ENCODE data around the gene EIF4G3. TPM values are rescaled to one million over a fixed set of nuclear protein-coding genes. Genes with fewer than 3 reads are reported as not detected.

Gene EIF4G3
- total RNA-seq, 1 donor from 2014 or later = 97.4 TPM

DNA sequence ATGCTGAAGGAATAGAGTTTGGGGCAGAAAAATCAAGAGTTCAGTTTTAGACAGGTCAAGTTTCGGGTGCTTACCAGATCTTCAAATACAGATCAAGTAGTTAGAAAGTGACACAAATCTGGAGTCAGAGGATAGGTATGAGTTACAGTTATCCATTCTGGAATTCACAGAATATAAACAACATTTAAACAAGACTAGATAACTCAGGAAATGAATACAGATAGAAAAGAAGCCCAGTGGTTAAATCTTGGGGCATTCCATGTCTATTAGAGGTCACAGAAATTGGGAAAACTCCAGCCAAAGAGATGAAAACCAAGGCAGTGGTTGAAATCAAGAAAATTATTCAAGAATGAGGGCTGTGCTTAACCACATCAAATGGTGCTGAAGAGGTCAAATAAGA is 202.6 kb downstream of the EIF4G3 start:
- Mint-ChIP-seq H3K27ac (no peak overlapping the region), H3K36me3 (ENCODE audit: insufficient read depth) (peaks cover 13% of the 10 kb centered on the region), H3K27me3 (no peaks in the 10 kb centered on the region), H3K4me1 (ENCODE audit: low read depth) (no peaks in the 10 kb centered on the region), H3K4me3 (ENCODE audit: low read depth) (no peak overlapping the region), H3K9me3 (ENCODE audit: low read depth) (no peaks in the 10 kb centered on the region)
- no peak for TF ChIP-seq CTCF (IDR thresholded peaks at IDR 0.05; ENCODE audit: unreplicated experiment)
- no peak for DNase-seq (ENCODE audit: low spot score, unreplicated experiment)

- no peak overlapping the region for H3K4me3 Mint-ChIP-seq (ENCODE audit: low read depth)
- DNase-seq (ENCODE audit: low spot score, unreplicated experiment) = no peak
- H3K27ac Mint-ChIP-seq = no peak overlapping the region
- H3K9me3 Mint-ChIP-seq (ENCODE audit: low read depth) = no peaks in the 10 kb centered on the region
- TF ChIP-seq CTCF (IDR thresholded peaks at IDR 0.05; ENCODE audit: unreplicated experiment) = no peak
- peaks cover 15% of the 10 kb centered on the region for H3K36me3 Mint-ChIP-seq (ENCODE audit: insufficient read depth)
- no peaks in the 10 kb centered on the region for H3K27me3 Mint-ChIP-seq
- no peaks in the 10 kb centered on the region for H3K4me1 Mint-ChIP-seq (ENCODE audit: low read depth)
Measured at GRCh38 chr1:20972855-20973254, 203.8 kb downstream of the EIF4G3 start.

- no peaks in the 10 kb centered on the region for H3K27me3 Mint-ChIP-seq
- H3K9me3 Mint-ChIP-seq (ENCODE audit: low read depth) = no peaks in the 10 kb centered on the region
- H3K4me1 Mint-ChIP-seq (ENCODE audit: low read depth) = peaks cover 5% of the 10 kb centered on the region
- peaks cover 3% of the 10 kb centered on the region for H3K36me3 Mint-ChIP-seq (ENCODE audit: insufficient read depth)
- no peak for DNase-seq (ENCODE audit: low spot score, unreplicated experiment)
- H3K4me3 Mint-ChIP-seq (ENCODE audit: low read depth) = no peak overlapping the region
- H3K27ac Mint-ChIP-seq = peak overlapping the region; percentile 29
- no peak for TF ChIP-seq CTCF (IDR thresholded peaks at IDR 0.05; ENCODE audit: unreplicated experiment)
Measured at GRCh38 chr1:20964540-20965484, 211.9 kb downstream of the EIF4G3 start.

DNA sequence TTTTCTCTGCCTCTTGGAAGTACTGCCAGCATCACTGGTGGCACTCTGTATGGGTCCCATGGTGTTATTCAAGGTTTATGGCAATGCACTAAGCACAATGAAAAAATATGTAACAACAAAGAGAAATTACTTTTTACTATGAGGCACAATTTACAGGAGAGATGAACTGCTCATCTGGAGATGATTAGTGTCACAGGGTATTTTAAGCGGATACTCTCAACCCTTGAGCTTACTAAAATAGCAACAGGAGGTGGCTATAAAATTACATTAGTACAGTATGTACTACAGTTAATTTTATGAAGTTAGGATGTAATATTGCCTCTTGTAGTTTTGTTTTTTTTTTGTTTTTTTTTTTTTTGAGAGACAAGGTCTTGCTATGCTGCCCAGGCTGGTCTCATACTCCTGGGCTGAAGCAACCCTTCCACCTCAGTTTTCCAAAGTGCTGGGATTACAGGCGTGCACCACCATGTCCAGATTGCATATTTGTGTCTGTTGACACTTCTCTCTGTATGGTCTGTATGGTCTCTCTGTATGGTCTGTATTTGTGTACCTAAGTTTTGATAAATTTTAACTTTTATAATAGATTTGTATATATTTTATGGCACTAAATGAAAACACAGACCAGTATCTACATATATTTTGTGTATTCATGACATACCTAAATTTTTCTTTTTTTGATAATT is 214.0 kb downstream of the EIF4G3 start:
- H3K4me1 Mint-ChIP-seq (ENCODE audit: low read depth) = peaks cover 16% of the 10 kb centered on the region
- H3K36me3 Mint-ChIP-seq (ENCODE audit: insufficient read depth) = peaks cover 8% of the 10 kb centered on the region
- no peak overlapping the region for H3K27ac Mint-ChIP-seq
- no peaks in the 10 kb centered on the region for H3K27me3 Mint-ChIP-seq
- DNase-seq (ENCODE audit: low spot score, unreplicated experiment) = no peak
- TF ChIP-seq CTCF (IDR thresholded peaks at IDR 0.05; ENCODE audit: unreplicated experiment) = no peak
- H3K9me3 Mint-ChIP-seq (ENCODE audit: low read depth) = no peaks in the 10 kb centered on the region
- H3K4me3 Mint-ChIP-seq (ENCODE audit: low read depth) = no peak overlapping the region

GRCh38 chr1:20958430-20958829 is 218.3 kb downstream of the EIF4G3 start:
- no peaks in the 10 kb centered on the region for H3K9me3 Mint-ChIP-seq (ENCODE audit: low read depth)
- no peak overlapping the region for H3K4me3 Mint-ChIP-seq (ENCODE audit: low read depth)
- peaks cover 17% of the 10 kb centered on the region for H3K4me1 Mint-ChIP-seq (ENCODE audit: low read depth)
- peaks cover 13% of the 10 kb centered on the region for H3K36me3 Mint-ChIP-seq (ENCODE audit: insufficient read depth)
- no peak overlapping the region for H3K27ac Mint-ChIP-seq
- no peaks in the 10 kb centered on the region for H3K27me3 Mint-ChIP-seq
- TF ChIP-seq CTCF (IDR thresholded peaks at IDR 0.05; ENCODE audit: unreplicated experiment) = no peak
- DNase-seq (ENCODE audit: low spot score, unreplicated experiment) = no peak

Measured in progenitor cell of endocrine pancreas (in vitro differentiated cells).